Measurements from ENCODE around the gene PUS10.

GRCh38 chr2:61011678-61012077, 6.4 kb downstream of the PUS10 start:
- no peak for TF ChIP-seq GABPA (IDR thresholded peaks at IDR 0.05; ENCODE audit: borderline replicate concordance, insufficient read depth, low read length)
- TF ChIP-seq, protein P1, sequence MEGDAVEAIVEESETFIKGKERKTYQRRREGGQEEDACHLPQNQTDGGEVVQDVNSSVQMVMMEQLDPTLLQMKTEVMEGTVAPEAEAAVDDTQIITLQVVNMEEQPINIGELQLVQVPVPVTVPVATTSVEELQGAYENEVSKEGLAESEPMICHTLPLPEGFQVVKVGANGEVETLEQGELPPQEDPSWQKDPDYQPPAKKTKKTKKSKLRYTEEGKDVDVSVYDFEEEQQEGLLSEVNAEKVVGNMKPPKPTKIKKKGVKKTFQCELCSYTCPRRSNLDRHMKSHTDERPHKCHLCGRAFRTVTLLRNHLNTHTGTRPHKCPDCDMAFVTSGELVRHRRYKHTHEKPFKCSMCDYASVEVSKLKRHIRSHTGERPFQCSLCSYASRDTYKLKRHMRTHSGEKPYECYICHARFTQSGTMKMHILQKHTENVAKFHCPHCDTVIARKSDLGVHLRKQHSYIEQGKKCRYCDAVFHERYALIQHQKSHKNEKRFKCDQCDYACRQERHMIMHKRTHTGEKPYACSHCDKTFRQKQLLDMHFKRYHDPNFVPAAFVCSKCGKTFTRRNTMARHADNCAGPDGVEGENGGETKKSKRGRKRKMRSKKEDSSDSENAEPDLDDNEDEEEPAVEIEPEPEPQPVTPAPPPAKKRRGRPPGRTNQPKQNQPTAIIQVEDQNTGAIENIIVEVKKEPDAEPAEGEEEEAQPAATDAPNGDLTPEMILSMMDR (IDR thresholded peaks at IDR 0.05; ENCODE audit: control extremely low read depth in 1 of 3, insufficient read depth in 1 of 3, low read depth in 1 of 3, low read length in 3 of 3) = no peak
- TF ChIP-seq TAF7 (optimal IDR thresholded peaks at IDR 0.05; ENCODE audit: borderline replicate concordance, low read depth, low read length) = no peak
- no peak for TF ChIP-seq SRF (IDR thresholded peaks at IDR 0.05; ENCODE audit: low read depth, low read length)
- TF ChIP-seq HDAC2 (IDR thresholded peaks at IDR 0.05; ENCODE audit: borderline replicate concordance in 1 of 2, low read depth in 2 of 2, low read length in 2 of 2) = no peak
- no peak for TF ChIP-seq ZNF274 (IDR thresholded peaks at IDR 0.05; ENCODE audit: borderline replicate concordance, extremely low read depth, low read length)
- TF ChIP-seq RNF2 (IDR thresholded peaks at IDR 0.05; ENCODE audit: borderline replicate concordance, low read depth, low read length, missing control alignments, poor library complexity, severe bottlenecking) = no peak
- TF ChIP-seq POLR2A (IDR thresholded peaks at IDR 0.05; ENCODE audit: control extremely low read depth in 1 of 2, low read depth in 2 of 2, low read length in 2 of 2) = no peak
- no peak for TF ChIP-seq HDAC6 (IDR thresholded peaks at IDR 0.05; ENCODE audit: low read depth, low read length)
- TF ChIP-seq EZH2 (IDR thresholded peaks at IDR 0.05; ENCODE audit: low read depth, low read length, severe bottlenecking) = no peak
- TF ChIP-seq CHD1 (IDR thresholded peaks at IDR 0.05; ENCODE audit: low read depth, low read length) = no peak
- TF ChIP-seq, protein P2, sequence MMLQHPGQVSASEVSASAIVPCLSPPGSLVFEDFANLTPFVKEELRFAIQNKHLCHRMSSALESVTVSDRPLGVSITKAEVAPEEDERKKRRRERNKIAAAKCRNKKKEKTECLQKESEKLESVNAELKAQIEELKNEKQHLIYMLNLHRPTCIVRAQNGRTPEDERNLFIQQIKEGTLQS (IDR thresholded peaks at IDR 0.05; ENCODE audit: insufficient read depth, low read depth, low read length) = no peak
